Stimulated activated CD8-positive, alpha-beta memory T cell treated with anti-CD3 and anti-CD28 coated beads, Interleukin-4, amount 100 ng/mL, for 48 hours (primary cell): ENCODE results near the gene TYW1B.
"Not testable (repeated sequence)": the region's sequence is repeated elsewhere in the genome, so short reads cannot be mapped to it uniquely, and the experiment has no call there.

Experiments
- DNase-seq: peaks from one replicate; pipeline ENCODE4 v3.0.0-alpha.2; 2020

Gene TYW1B

GRCh38 chr7:72621761-72622187, 206.2 kb downstream of the TYW1B start:
- not testable (repeated sequence) for DNase-seq

- DNase-seq, result not testable (repeated sequence)
Measured at GRCh38 chr7:72620923-72621322, 207.1 kb downstream of the TYW1B start.

GRCh38 chr7:72618435-72619180, 209.4 kb downstream of the TYW1B start:
- not testable (repeated sequence) for DNase-seq

GRCh38 chr7:72609761-72610160, 218.2 kb downstream of the TYW1B start:
- DNase-seq, result not testable (repeated sequence)

GRCh38 chr7:72607988-72608387, 220.0 kb downstream of the TYW1B start:
- DNase-seq, result not testable (repeated sequence)

GRCh38 chr7:72605863-72606431, 222.1 kb downstream of the TYW1B start:
- not testable (repeated sequence) for DNase-seq

- not testable (repeated sequence) for DNase-seq
Measured at GRCh38 chr7:72604771-72605611, 223.0 kb downstream of the TYW1B start.

- DNase-seq, result not testable (repeated sequence)
Measured at GRCh38 chr7:72603476-72603875, 224.5 kb downstream of the TYW1B start.

GRCh38 chr7:72603073-72603472, 224.9 kb downstream of the TYW1B start:
- no peak for DNase-seq

GRCh38 chr7:72601683-72602082, 226.3 kb downstream of the TYW1B start:
- DNase-seq, result not testable (repeated sequence)

- not testable (repeated sequence) for DNase-seq
Measured at GRCh38 chr7:72590023-72590422, 238.0 kb downstream of the TYW1B start.

GRCh38 chr7:72587267-72587666, 240.7 kb downstream of the TYW1B start:
- not testable (repeated sequence) for DNase-seq

- not testable (repeated sequence) for DNase-seq
Measured at GRCh38 chr7:72584576-72584975, 243.4 kb downstream of the TYW1B start.

- not testable (repeated sequence) for DNase-seq
Measured at GRCh38 chr7:72583620-72584361, 244.2 kb downstream of the TYW1B start.

- DNase-seq, result not testable (repeated sequence)
Measured at GRCh38 chr7:72580142-72580770, 247.7 kb downstream of the TYW1B start.

- DNase-seq, result no peak
Measured at GRCh38 chr7:72577107-72577506, 250.9 kb downstream of the TYW1B start.

- DNase-seq, result not testable (repeated sequence)
Measured at GRCh38 chr7:72561988-72562387, 266.0 kb downstream of the TYW1B start.

GRCh38 chr7:72559546-72559945, 268.5 kb downstream of the TYW1B start:
- not testable (repeated sequence) for DNase-seq

GRCh38 chr7:72556733-72557132, 271.3 kb downstream of the TYW1B start:
- not testable (repeated sequence) for DNase-seq

GRCh38 chr7:72555238-72555637, 272.8 kb downstream of the TYW1B start:
- not testable (repeated sequence) for DNase-seq

GRCh38 chr7:72554401-72554800, 273.6 kb downstream of the TYW1B start:
- DNase-seq, result not testable (repeated sequence)

GRCh38 chr7:72550454-72550853, 277.5 kb downstream of the TYW1B start:
- DNase-seq, result not testable (repeated sequence)
